Stomach (tissue), 9 donors: Measurements from ENCODE around the gene SMPD3. TPM values are rescaled to one million over a fixed set of nuclear protein-coding genes. Genes with fewer than 3 reads are reported as not detected.

Experiments used
- DNase-seq, 2 donors: peaks; one replicate each; pipeline versions ENCODE4 v3.0.0 to v3.0.0-alpha.2; 2013 to 2019
- H3K27ac ChIP-seq, 5 donors: fragments of 200-600 bp in 4 of 5; sonication (generic) in 4 of 5; one replicate each; pipeline ENCODE4 v1.5.1; 2013 to 2019; ENCODE audit warnings: mild to moderate bottlenecking in 1 of 5, moderate library complexity in 1 of 5
- H3K27me3 ChIP-seq, 3 donors: fragments of 200-600 bp; sonication (generic); one replicate each; pipeline ENCODE4 v1.5.1; 2017 to 2019; ENCODE audit warnings: mixed run types in 1 of 3
- H3K36me3 ChIP-seq, 4 donors: fragments of 200-600 bp; sonication (generic); 1 replicate in 3 of 4; 2 replicates in 1 of 4; pipeline ENCODE4 v1.5.1; 2016 to 2019
- H3K4me1 ChIP-seq, 4 donors: fragments of 200-600 bp; sonication (generic); one replicate each; pipeline ENCODE4 v1.5.1; 2016 to 2019
- H3K4me3 ChIP-seq, 4 donors: fragments of 200-600 bp; sonication (generic) in 3 of 4; one replicate each; pipeline ENCODE4 v1.5.1; 2016 to 2019; ENCODE audit warnings: mild to moderate bottlenecking in 1 of 4
- H3K9me3 ChIP-seq, 4 donors: fragments of 200-600 bp; sonication (generic); one replicate each; pipeline ENCODE4 v1.5.1; 2016 to 2019
- EP300 ChIP-seq: sonication (generic); formaldehyde crosslinking; IDR thresholded peaks from one replicate; pipeline ENCODE4 v1.6.1; 2017; ENCODE audit warnings: antibody characterized with exemption
- POLR2A ChIP-seq, 4 donors: fragments of 450-650 bp; IDR thresholded peaks; one replicate each; pipeline ENCODE4 v1.6.1; 2016; ENCODE audit warnings: antibody characterized with exemption in 4 of 4, control low read depth in 2 of 4, mild to moderate bottlenecking in 1 of 4, moderate library complexity in 1 of 4
- POLR2AphosphoS5 ChIP-seq, 3 donors: sonication (generic); formaldehyde crosslinking; IDR thresholded peaks; one replicate each; pipeline ENCODE4 v1.6.1; 2016; ENCODE audit warnings: antibody characterized with exemption in 3 of 3
- WGBS, 5 donors: extraction: QIAGEN DNeasy Blood & Tissue Kit in 3 of 5; methylation state at CpG; one replicate each; pipeline versions ENCODE4 v1.1.5 to v1.1.7; 2013 to 2018; 5-methylcytosine and 5-hydroxymethylcytosine counted together
- intact Hi-C: fragments of 100-400 bp; cut with DNase I; formaldehyde crosslinking; loops from one replicate; pipeline ENCODE4 v1.15.1; 2023; ENCODE audit warnings: low total_unique reads
- polyA plus RNA-seq, 3 donors: library from polyadenylated mRNA; stranded (reverse); fragments of 200-250 nt; gene quantifications; one replicate each; pipeline ENCODE4 v1.2.3, GENCODE V29; 2013
- total RNA-seq, 5 donors: library from RNA; depleted of rRNA; stranded (reverse); fragments of >200 nt; gene quantifications; one replicate each; pipeline versions ENCODE4 v1.1.0 to v1.2.3, GENCODE V29; 2014 to 2016
- TF ChIP-seq, protein P1 (sequence below), 7 experiments: fragments of 450-650 bp in 4 of 7; fragments of 200-600 bp in 3 of 7; sonication (generic) in 3 of 7; IDR thresholded peaks; one replicate each; pipeline ENCODE4 v1.5.1; 2016 to 2019; ENCODE audit warnings: antibody characterized with exemption in 7 of 7, control low read depth in 2 of 7, mild to moderate bottlenecking in 1 of 7
- donor health status: healthy with polysubstance abuse.
- donor health status: Bipolar disorder and iron deficiency.
- donor health status: healthy.

Gene SMPD3
- total and polyA plus RNA-seq, 8 donors, result 1.7 to 110 (median 53.7) TPM

DNA sequence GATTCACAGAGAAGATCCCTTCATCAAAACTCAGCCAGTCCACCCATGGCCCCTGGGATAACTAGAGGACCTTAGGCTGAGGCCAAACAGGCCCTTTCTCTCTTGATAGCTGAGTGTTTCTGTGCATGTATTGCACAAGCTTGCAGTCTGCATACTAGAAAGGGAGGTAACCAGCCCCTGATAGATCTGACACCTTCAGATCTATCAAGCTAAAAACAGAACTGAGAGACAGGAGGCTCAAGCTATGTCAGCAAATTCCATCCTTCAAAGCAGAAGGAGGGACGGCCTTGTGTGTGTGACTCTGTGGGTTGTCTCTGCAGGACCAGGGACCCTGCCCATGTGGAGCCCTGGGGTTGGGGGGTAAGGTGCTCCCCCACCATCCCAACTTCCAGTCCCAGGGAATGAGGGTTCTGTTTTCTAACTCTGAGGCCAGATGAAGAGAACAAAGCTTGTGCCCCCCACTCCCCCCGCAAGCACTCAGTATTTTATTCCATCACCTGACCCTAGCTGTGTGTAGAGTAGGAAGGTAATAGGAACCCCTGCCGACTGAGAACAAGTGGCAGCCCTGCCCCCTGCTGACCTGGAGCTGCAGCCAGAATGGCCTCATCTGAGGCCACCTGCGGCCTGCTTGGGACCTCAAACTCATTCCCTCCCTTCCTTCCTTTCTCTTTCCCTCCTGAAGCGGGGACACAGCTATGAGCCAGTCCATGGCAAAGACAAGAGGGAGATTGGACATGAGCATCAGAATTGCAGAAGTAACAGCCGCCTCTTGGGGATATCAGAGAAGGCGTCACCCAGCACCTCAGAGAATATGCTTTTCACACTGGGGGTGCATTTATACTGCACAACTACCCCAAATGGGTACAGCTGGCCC is 63.8 kb downstream of the SMPD3 start:
- Histone ChIP-seq H3K4me1 (peaks cover 0 to 46% (median 28%) of the 10 kb centered on the region in 4 donors), H3K4me3 (peak overlapping the region in 1 of 4 donors; percentile 11), H3K27ac (peak overlapping the region in 1 of 5 donors; percentile 15), H3K36me3 (no peaks in the 10 kb centered on the region), H3K27me3 (no peaks in the 10 kb centered on the region), H3K9me3 (no peaks in the 10 kb centered on the region)
- 59 to 73% (median 62%) methylated on average over 7 of the region's 7 CpGs for WGBS, 5 donors
- TF ChIP-seq EP300, result no peak
- TF ChIP-seq POLR2AphosphoS5 (IDR thresholded peaks at IDR 0.05), result no peak
- TF ChIP-seq, protein P1, sequence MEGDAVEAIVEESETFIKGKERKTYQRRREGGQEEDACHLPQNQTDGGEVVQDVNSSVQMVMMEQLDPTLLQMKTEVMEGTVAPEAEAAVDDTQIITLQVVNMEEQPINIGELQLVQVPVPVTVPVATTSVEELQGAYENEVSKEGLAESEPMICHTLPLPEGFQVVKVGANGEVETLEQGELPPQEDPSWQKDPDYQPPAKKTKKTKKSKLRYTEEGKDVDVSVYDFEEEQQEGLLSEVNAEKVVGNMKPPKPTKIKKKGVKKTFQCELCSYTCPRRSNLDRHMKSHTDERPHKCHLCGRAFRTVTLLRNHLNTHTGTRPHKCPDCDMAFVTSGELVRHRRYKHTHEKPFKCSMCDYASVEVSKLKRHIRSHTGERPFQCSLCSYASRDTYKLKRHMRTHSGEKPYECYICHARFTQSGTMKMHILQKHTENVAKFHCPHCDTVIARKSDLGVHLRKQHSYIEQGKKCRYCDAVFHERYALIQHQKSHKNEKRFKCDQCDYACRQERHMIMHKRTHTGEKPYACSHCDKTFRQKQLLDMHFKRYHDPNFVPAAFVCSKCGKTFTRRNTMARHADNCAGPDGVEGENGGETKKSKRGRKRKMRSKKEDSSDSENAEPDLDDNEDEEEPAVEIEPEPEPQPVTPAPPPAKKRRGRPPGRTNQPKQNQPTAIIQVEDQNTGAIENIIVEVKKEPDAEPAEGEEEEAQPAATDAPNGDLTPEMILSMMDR (IDR thresholded peaks at IDR 0.05), result no peak
- no peak for TF ChIP-seq POLR2A (IDR thresholded peaks at IDR 0.05)
- DNase-seq, result no peak
- intact Hi-C loops, result no loop called here

DNA sequence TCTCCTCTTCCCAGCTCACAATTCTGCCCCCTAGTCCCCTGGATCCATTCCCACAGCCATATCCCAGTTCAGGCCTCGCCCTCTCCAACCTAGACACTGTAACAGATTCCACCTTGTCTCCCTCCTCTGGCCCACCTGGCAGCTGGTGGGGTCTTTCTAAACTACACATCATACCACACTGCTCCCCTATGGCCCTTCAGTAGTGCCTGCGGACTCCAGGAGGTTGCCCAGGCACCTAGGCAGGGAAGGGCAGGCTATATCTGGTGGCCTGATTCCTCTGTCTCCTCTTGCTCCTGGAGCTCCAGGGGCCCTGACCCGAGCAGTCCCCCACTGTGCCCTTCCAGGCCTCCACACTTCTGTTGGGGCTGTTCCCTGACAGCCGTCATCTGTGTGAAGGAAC is 64.5 kb downstream of the SMPD3 start:
- intact Hi-C loops, result no loop called here
- H3K9me3 ChIP-seq, result no peaks in the 10 kb centered on the region
- no peak overlapping the region for H3K4me3 ChIP-seq
- H3K27ac ChIP-seq, result peak overlapping the region in 1 of 5 donors; percentile 32
- no peak for DNase-seq
- H3K4me1 ChIP-seq, result peaks cover 0 to 46% (median 28%) of the 10 kb centered on the region in 4 donors
- H3K36me3 ChIP-seq, result no peaks in the 10 kb centered on the region
- no peak for TF ChIP-seq POLR2A (IDR thresholded peaks at IDR 0.05)
- TF ChIP-seq EP300, result no peak
- TF ChIP-seq, protein P1 (IDR thresholded peaks at IDR 0.05), result no peak
- TF ChIP-seq POLR2AphosphoS5 (IDR thresholded peaks at IDR 0.05), result no peak
- 89 to 100% (median 94%) methylated on average over 4 of the region's 4 CpGs for WGBS, 5 donors
- no peaks in the 10 kb centered on the region for H3K27me3 ChIP-seq

DNA sequence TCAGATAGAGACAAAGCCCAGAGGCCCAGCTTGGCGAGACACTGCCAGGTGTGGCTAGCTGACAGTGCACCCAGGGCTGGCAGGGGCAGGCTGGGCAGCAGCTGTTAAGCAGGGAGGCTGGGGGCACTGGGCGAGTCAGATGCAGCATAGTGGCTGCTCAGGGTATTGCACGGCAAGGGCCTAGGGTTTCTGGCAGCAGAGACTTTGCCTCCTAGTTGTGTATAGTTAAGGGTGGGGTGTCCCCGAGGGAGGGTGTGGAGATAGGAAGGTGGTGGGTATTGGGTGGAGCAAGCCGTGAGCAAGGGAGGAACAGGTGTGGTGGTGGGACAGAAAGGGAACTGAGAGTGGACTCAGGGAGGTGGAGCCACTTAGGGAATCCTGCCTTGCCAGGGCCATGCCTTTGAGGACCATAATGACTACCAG is 66.0 kb downstream of the SMPD3 start:
- no peak overlapping the region for H3K4me3 ChIP-seq
- no peaks in the 10 kb centered on the region for H3K27me3 ChIP-seq
- H3K27ac ChIP-seq, result peak overlapping the region in 2 of 5 donors; percentile 22 to 32
- intact Hi-C loops, result no loop called here
- no peaks in the 10 kb centered on the region for H3K36me3 ChIP-seq
- 56 to 64% (median 60%) methylated on average over 5 of the region's 5 CpGs for WGBS, 5 donors
- H3K9me3 ChIP-seq, result no peaks in the 10 kb centered on the region
- peaks cover 0 to 41% (median 23%) of the 10 kb centered on the region in 4 donors for H3K4me1 ChIP-seq
- peak in 2 of 3 donors; percentile 38 to 53 for TF ChIP-seq POLR2AphosphoS5 (IDR thresholded peaks at IDR 0.05)
- TF ChIP-seq, protein P1 (IDR thresholded peaks at IDR 0.05), result peak in 5 of 7 experiments; percentile 18 to 53 (median 40)
- no peak for TF ChIP-seq POLR2A (IDR thresholded peaks at IDR 0.05)
- TF ChIP-seq EP300, result no peak
- DNase-seq, result peak; percentile 51 to 80

DNA sequence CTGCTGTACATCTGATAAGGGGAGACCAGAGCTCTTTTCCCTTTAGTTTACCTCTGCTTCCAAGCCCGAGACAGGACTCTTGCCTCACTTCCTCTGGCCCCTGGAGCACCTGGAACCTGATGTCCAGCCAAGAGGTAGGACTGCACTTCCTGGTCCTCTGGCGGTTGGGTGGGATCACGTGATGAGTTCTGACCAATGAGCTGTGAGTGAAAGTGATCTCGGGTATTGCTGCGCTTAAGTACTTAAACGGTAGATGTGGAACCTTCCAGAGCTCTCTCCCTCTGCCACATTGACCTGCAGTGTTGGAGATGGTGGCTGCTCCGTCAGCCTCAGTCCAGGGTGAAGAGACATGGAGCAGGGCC is 67.0 kb downstream of the SMPD3 start:
- Histone ChIP-seq H3K27me3 (no peaks in the 10 kb centered on the region), H3K4me3 (no peak overlapping the region), H3K9me3 (no peaks in the 10 kb centered on the region), H3K27ac (no peak overlapping the region), H3K4me1 (peaks cover 0 to 35% (median 23%) of the 10 kb centered on the region in 4 donors), H3K36me3 (peaks cover 0 to 3% (median 0%) of the 10 kb centered on the region in 4 donors)
- 79 to 88% (median 84%) methylated on average over 7 of the region's 7 CpGs for WGBS, 5 donors
- intact Hi-C loops, result no loop called here
- no peak for DNase-seq
- TF ChIP-seq POLR2A (IDR thresholded peaks at IDR 0.05) (no peak), EP300 (no peak), POLR2AphosphoS5 (IDR thresholded peaks at IDR 0.05) (no peak)
- TF ChIP-seq, protein P1 (IDR thresholded peaks at IDR 0.05), result no peak
